ENCODE data around the gene ABI1.
"Not testable (repeated sequence)": the region's sequence is repeated elsewhere in the genome, so short reads cannot be mapped to it uniquely, and the experiment has no call there.

ABI1 gene

GRCh38 chr10:26858707-26859034 is 2.1 kb downstream of the ABI1 start:
- H3F3A ChIP-seq (ENCODE audit: insufficient read depth, low read length) = 0 out of 2 replicates have a peak, but pooled peaks cover 4% of the 10 kb centered on the region
- H3K27me3 ChIP-seq (ENCODE audit: insufficient read depth, low read length) = no peaks in the 10 kb centered on the region
- H3K36me3 ChIP-seq (ENCODE audit: insufficient read depth, low read length) = peaks cover 19% of the 10 kb centered on the region
- peaks cover 6% of the 10 kb centered on the region; the same call in 1 of the 2 replicates for H3K9me3 ChIP-seq (ENCODE audit: low read length)
- peaks cover 44% of the 10 kb centered on the region for H3K4me1 ChIP-seq (ENCODE audit: insufficient read depth, low read length, severe bottlenecking)
- no peak overlapping the region for H2AFZ ChIP-seq (ENCODE audit: low read length)
- H3K79me2 ChIP-seq (ENCODE audit: insufficient read depth, low read length) = peaks cover 66% of the 10 kb centered on the region
- H3K9ac ChIP-seq (ENCODE audit: low read length) = peak overlapping the region; percentile 90
- H3K9me2 ChIP-seq (ENCODE audit: low read depth, low read length) = no peaks in the 10 kb centered on the region
- H3K4me2 ChIP-seq (ENCODE audit: low read length) = peak overlapping the region; percentile 81
- TF ChIP-seq CTCF (IDR thresholded peaks at IDR 0.05; ENCODE audit: low read length) = no peak
- TF ChIP-seq EZH2 (IDR thresholded peaks at IDR 0.05; ENCODE audit: borderline replicate concordance, low read length) = no peak
- 0 out of 2 replicates have a peak, but pooled peaks cover 2% of the 10 kb centered on the region for H4K20me1 ChIP-seq (ENCODE audit: insufficient read depth, low read length)
- peak overlapping the region; percentile 88 for H3K27ac ChIP-seq (ENCODE audit: low read depth, low read length, poor library complexity, severe bottlenecking)
- H3K4me3 ChIP-seq (ENCODE audit: low read depth, low read length, poor library complexity, severe bottlenecking) = peak overlapping the region; percentile 83

- Histone ChIP-seq H3K27ac (ENCODE audit: low read depth, low read length, poor library complexity, severe bottlenecking) (peak overlapping the region; percentile 88), H3K79me2 (ENCODE audit: insufficient read depth, low read length) (peaks cover 72% of the 10 kb centered on the region), H3F3A (ENCODE audit: insufficient read depth, low read length) (0 out of 2 replicates have a peak, but pooled peaks cover 4% of the 10 kb centered on the region), H3K36me3 (ENCODE audit: insufficient read depth, low read length) (peaks cover 20% of the 10 kb centered on the region), H3K4me3 (ENCODE audit: low read depth, low read length, poor library complexity, severe bottlenecking) (peak overlapping the region; percentile 83), H3K4me1 (ENCODE audit: insufficient read depth, low read length, severe bottlenecking) (peaks cover 44% of the 10 kb centered on the region), H3K9me2 (ENCODE audit: low read depth, low read length) (no peaks in the 10 kb centered on the region), H2AFZ (ENCODE audit: low read length) (no peak overlapping the region), H4K20me1 (ENCODE audit: insufficient read depth, low read length) (0 out of 2 replicates have a peak, but pooled peaks cover 2% of the 10 kb centered on the region), H3K9ac (ENCODE audit: low read length) (peak overlapping the region; percentile 90), H3K4me2 (ENCODE audit: low read length) (peak overlapping the region; percentile 81), H3K27me3 (ENCODE audit: insufficient read depth, low read length) (no peaks in the 10 kb centered on the region), H3K9me3 (ENCODE audit: low read length) (peaks cover 6% of the 10 kb centered on the region; the same call in 1 of the 2 replicates)
- TF ChIP-seq EZH2 (IDR thresholded peaks at IDR 0.05; ENCODE audit: borderline replicate concordance, low read length) (no peak), CTCF (IDR thresholded peaks at IDR 0.05; ENCODE audit: low read length) (peak; percentile 16; the same call in 1 of the 2 replicates)
Observed at GRCh38 chr10:26857991-26858706, 2.6 kb downstream of the ABI1 start.

- H3K9me3 ChIP-seq (ENCODE audit: low read length); H4K20me1 ChIP-seq (ENCODE audit: insufficient read depth, low read length); H3F3A ChIP-seq (ENCODE audit: insufficient read depth, low read length); H2AFZ ChIP-seq (ENCODE audit: low read length); H3K9me2 ChIP-seq (ENCODE audit: low read depth, low read length); H3K27me3 ChIP-seq (ENCODE audit: insufficient read depth, low read length): not testable (repeated sequence)
- peak overlapping the region; percentile 90 for H3K9ac ChIP-seq (ENCODE audit: low read length)
- H3K27ac ChIP-seq (ENCODE audit: low read depth, low read length, poor library complexity, severe bottlenecking) = peak overlapping the region; percentile 88
- peaks cover 78% of the 10 kb centered on the region for H3K79me2 ChIP-seq (ENCODE audit: insufficient read depth, low read length)
- peaks cover 44% of the 10 kb centered on the region for H3K4me1 ChIP-seq (ENCODE audit: insufficient read depth, low read length, severe bottlenecking)
- peaks cover 20% of the 10 kb centered on the region for H3K36me3 ChIP-seq (ENCODE audit: insufficient read depth, low read length)
- peak overlapping the region; percentile 83 for H3K4me3 ChIP-seq (ENCODE audit: low read depth, low read length, poor library complexity, severe bottlenecking)
- H3K4me2 ChIP-seq (ENCODE audit: low read length) = peak overlapping the region; percentile 81
Observed at GRCh38 chr10:26857553-26857952, 3.2 kb downstream of the ABI1 start.
